Measurements from ENCODE around the gene OVOL1. TPM values are rescaled to one million over a fixed set of nuclear protein-coding genes. Genes with fewer than 3 reads are reported as not detected.

OVOL1 gene
- total and polyA plus RNA-seq, 10 donors = 0.03 to 0.47 (median 0.10) TPM; not detected in 6

GRCh38 chr11:65792456-65792855, 5.6 kb downstream of the OVOL1 start:
- WGBS, 5 donors = 86 to 92% (median 91%) methylated on average over 7 to 16 of the region's 16 CpGs
- TF ChIP-seq POLR2AphosphoS5 (IDR thresholded peaks at IDR 0.05) = no peak
- no peak for TF ChIP-seq POLR2A (IDR thresholded peaks at IDR 0.05)
- TF ChIP-seq, protein P1, sequence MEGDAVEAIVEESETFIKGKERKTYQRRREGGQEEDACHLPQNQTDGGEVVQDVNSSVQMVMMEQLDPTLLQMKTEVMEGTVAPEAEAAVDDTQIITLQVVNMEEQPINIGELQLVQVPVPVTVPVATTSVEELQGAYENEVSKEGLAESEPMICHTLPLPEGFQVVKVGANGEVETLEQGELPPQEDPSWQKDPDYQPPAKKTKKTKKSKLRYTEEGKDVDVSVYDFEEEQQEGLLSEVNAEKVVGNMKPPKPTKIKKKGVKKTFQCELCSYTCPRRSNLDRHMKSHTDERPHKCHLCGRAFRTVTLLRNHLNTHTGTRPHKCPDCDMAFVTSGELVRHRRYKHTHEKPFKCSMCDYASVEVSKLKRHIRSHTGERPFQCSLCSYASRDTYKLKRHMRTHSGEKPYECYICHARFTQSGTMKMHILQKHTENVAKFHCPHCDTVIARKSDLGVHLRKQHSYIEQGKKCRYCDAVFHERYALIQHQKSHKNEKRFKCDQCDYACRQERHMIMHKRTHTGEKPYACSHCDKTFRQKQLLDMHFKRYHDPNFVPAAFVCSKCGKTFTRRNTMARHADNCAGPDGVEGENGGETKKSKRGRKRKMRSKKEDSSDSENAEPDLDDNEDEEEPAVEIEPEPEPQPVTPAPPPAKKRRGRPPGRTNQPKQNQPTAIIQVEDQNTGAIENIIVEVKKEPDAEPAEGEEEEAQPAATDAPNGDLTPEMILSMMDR (IDR thresholded peaks at IDR 0.05 in 8 of 11, conservative IDR thresholded peaks at IDR 0.05 in 3 of 11) = no peak
- H3K36me3 ChIP-seq = no peaks in the 10 kb centered on the region
- no peaks in the 10 kb centered on the region for H3K9me3 ChIP-seq
- H3K4me1 ChIP-seq = peaks cover 8 to 34% (median 25%) of the 10 kb centered on the region in 6 donors
- no peak overlapping the region for H3K4me3 ChIP-seq
- peaks cover 11 to 62% (median 22%) of the 10 kb centered on the region in 7 donors for H3K27me3 ChIP-seq (replicated peaks in 1 of 7)
- no peak for DNase-seq
- H3K27ac ChIP-seq = peak overlapping the region in 1 of 8 donors; percentile 55
- intact Hi-C loops (cut with DNase I; ENCODE audit: low total_unique reads) = no loop called here

DNA sequence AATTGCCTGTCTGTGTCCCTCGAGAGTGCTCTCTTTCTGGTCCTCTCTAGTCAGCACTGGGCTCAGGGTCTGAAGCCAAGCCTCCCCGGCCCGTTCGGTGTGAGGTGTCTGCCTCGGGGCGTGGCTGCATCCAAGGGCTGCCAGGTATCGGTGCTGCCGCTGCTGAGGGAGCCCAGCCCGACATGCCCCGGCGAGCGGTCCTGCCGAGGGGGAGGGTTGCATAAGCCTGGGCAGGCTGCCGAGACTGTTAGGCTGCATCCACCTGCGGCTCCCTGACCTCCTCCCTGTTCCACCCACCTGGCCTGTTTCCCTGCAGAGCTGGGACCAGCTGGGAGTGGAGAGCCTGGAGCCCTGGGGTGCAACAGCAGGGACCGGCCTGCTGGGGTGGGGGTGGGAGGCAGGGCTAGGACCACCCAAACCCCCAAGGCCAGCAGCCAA, 6.3 kb downstream of the OVOL1 start:
- intact Hi-C loops (cut with DNase I; ENCODE audit: low total_unique reads) = no loop called here

DNA sequence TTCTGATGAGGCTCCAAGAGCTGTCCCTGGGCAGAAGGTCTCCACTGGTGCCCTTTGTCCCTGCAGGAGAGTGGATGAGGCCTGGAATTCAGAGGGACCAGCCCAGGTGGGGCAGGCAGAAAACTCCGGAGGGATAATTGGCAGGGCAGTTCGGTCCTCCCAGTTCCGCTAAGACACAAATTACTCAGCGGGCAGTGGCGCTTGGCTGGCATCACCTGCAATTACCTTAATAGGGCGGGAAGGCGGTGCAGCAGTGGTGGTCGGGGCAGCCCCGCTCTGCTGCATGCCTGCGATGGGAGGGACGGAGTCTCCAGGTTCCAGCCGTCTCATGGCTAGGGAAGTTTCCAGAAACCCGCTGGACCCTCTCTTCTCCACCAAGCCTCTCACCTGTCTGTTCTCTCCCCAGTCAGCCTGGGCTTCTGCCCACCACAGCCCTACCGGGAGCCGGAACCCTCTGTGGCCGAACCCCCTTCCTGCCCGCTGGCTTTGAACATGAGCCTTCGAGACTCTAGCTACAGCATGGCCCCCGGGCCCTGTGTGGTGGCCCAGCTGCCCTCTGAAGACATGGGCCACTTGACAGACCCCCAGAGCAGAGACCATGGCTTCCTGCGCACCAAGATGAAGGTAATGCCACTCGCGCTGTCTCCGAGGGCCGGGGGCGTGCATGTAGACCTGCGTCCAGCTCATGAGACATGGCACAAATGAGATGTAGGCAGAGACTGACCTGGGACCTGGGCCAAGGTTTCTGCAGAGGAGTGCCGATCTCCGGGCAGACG, 7.0 kb downstream of the OVOL1 start:
- H3K4me1 ChIP-seq = peaks cover 0 to 21% (median 13%) of the 10 kb centered on the region in 6 donors
- WGBS, 5 donors = 90 to 94% (median 91%) methylated on average over 25 to 29 of the region's 29 CpGs
- H3K27me3 ChIP-seq (replicated peaks in 1 of 7) = peaks cover 0 to 61% (median 8%) of the 10 kb centered on the region in 7 donors
- intact Hi-C loops (cut with DNase I; ENCODE audit: low total_unique reads) = no loop called here
- DNase-seq = no peak
- TF ChIP-seq, protein P1 (IDR thresholded peaks at IDR 0.05 in 8 of 11, conservative IDR thresholded peaks at IDR 0.05 in 3 of 11) = no peak
- no peak for TF ChIP-seq POLR2A (IDR thresholded peaks at IDR 0.05)
- no peak for TF ChIP-seq POLR2AphosphoS5 (IDR thresholded peaks at IDR 0.05)
- H3K36me3 ChIP-seq = no peaks in the 10 kb centered on the region
- no peak overlapping the region for H3K27ac ChIP-seq
- H3K9me3 ChIP-seq = no peaks in the 10 kb centered on the region
- H3K4me3 ChIP-seq = no peak overlapping the region

More for the DNA sequence above, 6.3 kb downstream of the OVOL1 start:
- TF ChIP-seq, protein P1 (IDR thresholded peaks at IDR 0.05 in 8 of 11, conservative IDR thresholded peaks at IDR 0.05 in 3 of 11) = no peak
- TF ChIP-seq POLR2AphosphoS5 (IDR thresholded peaks at IDR 0.05) (no peak), POLR2A (IDR thresholded peaks at IDR 0.05) (no peak)
- no peaks in the 10 kb centered on the region for H3K9me3 ChIP-seq
- H3K27me3 ChIP-seq (replicated peaks in 1 of 7) = peaks cover 5 to 62% (median 15%) of the 10 kb centered on the region in 7 donors
- DNase-seq = no peak
- no peak overlapping the region for H3K4me3 ChIP-seq
- H3K36me3 ChIP-seq = no peaks in the 10 kb centered on the region
- WGBS, 5 donors = 74 to 92% (median 79%) methylated on average over 12 to 16 of the region's 16 CpGs
- H3K27ac ChIP-seq = no peak overlapping the region
- peaks cover 2 to 27% (median 18%) of the 10 kb centered on the region in 6 donors for H3K4me1 ChIP-seq
